H9 (cell line): ENCODE data around the gene REG4. TPM values are rescaled to one million over a fixed set of nuclear protein-coding genes. Genes with fewer than 3 reads are reported as not detected.

Experiments used
- DNase-seq: peaks from one replicate; pipeline ENCODE4 v3.0.0-alpha.2; 2017
- H2AFZ ChIP-seq: one replicate; pipeline ENCODE4 v1.6.1; 2013; ENCODE audit warnings: mild to moderate bottlenecking, low read length, control low read depth, moderate library complexity
- H2AK5ac ChIP-seq: 2 replicates; pipeline ENCODE4 v1.6.1; 2013; ENCODE audit warnings: low read length, control low read depth, mixed read lengths; ENCODE audit not compliant: insufficient read length
- H2BK120ac ChIP-seq: one replicate; pipeline ENCODE4 v1.6.1; 2013; ENCODE audit warnings: low read depth, mild to moderate bottlenecking, low read length, control low read depth, inconsistent platforms; ENCODE audit not compliant: poor library complexity, severe bottlenecking
- H2BK12ac ChIP-seq: 2 replicates; pipeline ENCODE4 v1.6.1; 2013; ENCODE audit warnings: low read length, control low read depth, mixed read lengths, low read depth; ENCODE audit not compliant: insufficient read length
- H2BK15ac ChIP-seq: 2 replicates; pipeline ENCODE4 v1.6.1; 2013; ENCODE audit warnings: low read depth, low read length, control low read depth
- H2BK20ac ChIP-seq: one replicate; pipeline ENCODE4 v1.6.1; 2013; ENCODE audit warnings: low read depth, mild to moderate bottlenecking, low read length, control low read depth, inconsistent platforms; ENCODE audit not compliant: poor library complexity, severe bottlenecking
- H2BK5ac ChIP-seq: 2 replicates; pipeline ENCODE4 v1.6.1; 2013; ENCODE audit warnings: low read length, control low read depth, mixed read lengths; ENCODE audit not compliant: insufficient read length
- H3K14ac ChIP-seq: 2 replicates; pipeline ENCODE4 v1.6.1; 2013; ENCODE audit warnings: low read length, control low read depth; ENCODE audit not compliant: insufficient read depth
- H3K18ac ChIP-seq: 2 replicates; pipeline ENCODE4 v1.6.1; 2013; ENCODE audit warnings: low read depth, mild to moderate bottlenecking, mixed read lengths, low read length, control low read depth; ENCODE audit not compliant: insufficient read length
- H3K23ac ChIP-seq: 2 replicates; pipeline ENCODE4 v1.6.1; 2013; ENCODE audit warnings: low read length, control low read depth, mixed read lengths, low read depth; ENCODE audit not compliant: insufficient read length
- H3K23me2 ChIP-seq: 2 replicates; pipeline ENCODE4 v1.6.1; 2013; ENCODE audit warnings: low read depth, mild to moderate bottlenecking, mixed read lengths, low read length, control low read depth; ENCODE audit not compliant: insufficient read length, poor library complexity, severe bottlenecking
- H3K27ac ChIP-seq: 2 replicates; pipeline ENCODE4 v1.5.1; 2013; ENCODE audit warnings: low read length, control low read depth, mixed read lengths, low read depth; ENCODE audit not compliant: insufficient read length
- H3K27me3 ChIP-seq: 2 replicates; pipeline ENCODE4 v1.6.1; 2013; ENCODE audit warnings: low read length, control low read depth, inconsistent platforms; ENCODE audit not compliant: insufficient read depth
- H3K4ac ChIP-seq: 2 replicates; pipeline ENCODE4 v1.6.1; 2013; ENCODE audit warnings: low read depth, mild to moderate bottlenecking, control low read depth, inconsistent platforms, low read length, moderate library complexity
- H3K4me1 ChIP-seq: 2 replicates; pipeline ENCODE4 v1.6.1; 2013; ENCODE audit warnings: low read length, control low read depth, inconsistent platforms; ENCODE audit not compliant: insufficient read depth
- H3K4me2 ChIP-seq: 2 replicates; pipeline ENCODE4 v1.6.1; 2013; ENCODE audit warnings: low read length, control low read depth, mixed read lengths; ENCODE audit not compliant: insufficient read length, insufficient read depth
- H3K56ac ChIP-seq: 2 replicates; pipeline ENCODE4 v1.6.1; 2013; ENCODE audit warnings: low read depth, mild to moderate bottlenecking, mixed read lengths, low read length, control low read depth; ENCODE audit not compliant: insufficient read length
- H3K79me1 ChIP-seq: 2 replicates; pipeline ENCODE4 v1.6.1; 2013; ENCODE audit warnings: low read depth, mild to moderate bottlenecking, moderate library complexity, low read length, control low read depth, inconsistent platforms; ENCODE audit not compliant: insufficient read depth, poor library complexity, severe bottlenecking
- H3K79me2 ChIP-seq: 2 replicates; pipeline ENCODE4 v1.6.1; 2013; ENCODE audit warnings: low read length, control low read depth, inconsistent platforms; ENCODE audit not compliant: insufficient read depth
- H3K9ac ChIP-seq: 2 replicates; pipeline ENCODE4 v1.6.1; 2013; ENCODE audit warnings: low read length, control low read depth, mixed read lengths; ENCODE audit not compliant: insufficient read length; ENCODE audit errors: extremely low read depth
- H3K9me3 ChIP-seq: one replicate; pipeline ENCODE4 v1.6.1; 2013; ENCODE audit warnings: low read depth, low read length, inconsistent platforms; ENCODE audit not compliant: control insufficient read depth
- H3T11ph ChIP-seq: one replicate; pipeline ENCODE4 v1.6.1; 2013; ENCODE audit warnings: mild to moderate bottlenecking, low read length, control low read depth, inconsistent platforms
- H4K20me1 ChIP-seq: one replicate; pipeline ENCODE4 v1.6.1; 2013; ENCODE audit not compliant: control insufficient read depth, insufficient read length, insufficient read depth
- H4K5ac ChIP-seq: 2 replicates; pipeline ENCODE4 v1.6.1; 2013; ENCODE audit warnings: low read depth, mild to moderate bottlenecking, mixed read lengths, low read length, control low read depth; ENCODE audit not compliant: insufficient read length
- H4K8ac ChIP-seq: replicated peaks from 2 replicates; pipeline ENCODE4 v1.6.1; 2013; ENCODE audit warnings: low read length, control low read depth, mixed read lengths, low read depth; ENCODE audit not compliant: insufficient read length
- H4K91ac ChIP-seq: 2 replicates; pipeline ENCODE4 v1.6.1; 2013; ENCODE audit warnings: low read depth, mild to moderate bottlenecking, moderate library complexity, mixed read lengths, low read length, control low read depth; ENCODE audit not compliant: insufficient read length
- H3K27ac Mint-ChIP-seq, 3 experiments: 2 replicates in 2 of 3; 3 replicates in 1 of 3; pipeline ENCODE4 v1.8.0; 2020 to 2021; ENCODE audit warnings: mixed read lengths in 3 of 3, mild to moderate bottlenecking in 1 of 3, moderate library complexity in 1 of 3
- H3K27me3 Mint-ChIP-seq: 2 replicates; pipeline ENCODE4 v1.8.0; 2021; ENCODE audit warnings: low read depth, mild to moderate bottlenecking, moderate library complexity, mixed read lengths
- H3K36me3 Mint-ChIP-seq, 3 experiments: 2 replicates in 2 of 3; 3 replicates in 1 of 3; pipeline ENCODE4 v1.8.0; 2020 to 2021; ENCODE audit warnings: low read depth in 3 of 3, mixed read lengths in 3 of 3; ENCODE audit not compliant: insufficient read depth in 1 of 3
- H3K4me1 Mint-ChIP-seq, 2 experiments: 2 replicates each; pipeline ENCODE4 v1.8.0; 2020; ENCODE audit warnings: mixed read lengths in 2 of 2
- H3K4me3 Mint-ChIP-seq, 2 experiments: 2 replicates in 1 of 2; 3 replicates in 1 of 2; pipeline ENCODE4 v1.8.0; 2020 to 2021; ENCODE audit warnings: mild to moderate bottlenecking in 2 of 2, mixed read lengths in 2 of 2, moderate library complexity in 1 of 2
- H3K9me3 Mint-ChIP-seq, 2 experiments: 2 replicates in 1 of 2; 3 replicates in 1 of 2; pipeline ENCODE4 v1.8.0; 2020; ENCODE audit warnings: mild to moderate bottlenecking in 2 of 2, mixed read lengths in 2 of 2, moderate library complexity in 1 of 2
- CTCF ChIP-seq: fragments of 200-600 bp; sonication (generic); conservative IDR thresholded peaks from 3 replicates; pipeline ENCODE4 v1.8.0; 2021; ENCODE audit warnings: antibody characterized with exemption, mild to moderate bottlenecking
- WGBS: extraction: QIAGEN DNeasy Blood & Tissue Kit; methylation state at CpG from one replicate; pipeline ENCODE4 v1.1.7; 2013; ENCODE audit warnings: missing lambda C conversion rate, low lambda C conversion rate, mixed read lengths; ENCODE audit not compliant: insufficient read length; ENCODE audit errors: extremely low coverage; 5-methylcytosine and 5-hydroxymethylcytosine counted together
- total RNA-seq: library from RNA; stranded (reverse); gene quantifications from 2 replicates; pipeline ENCODE4 v1.2.1, GENCODE V29; 2021

REG4 gene
- total RNA-seq, 1 experiment from 2014 or later = not detected

- Histone ChIP-seq H2AFZ (no peak overlapping the region), H3K14ac (no peak overlapping the region), H4K91ac (no peak overlapping the region), H3T11ph (no peak overlapping the region), H3K23ac (no peak overlapping the region), H2BK120ac (no peak overlapping the region), H3K4me2 (no peak overlapping the region), H3K23me2 (no peaks in the 10 kb centered on the region), H3K56ac (no peak overlapping the region), H3K4ac (no peak overlapping the region), H2BK20ac (no peak overlapping the region), H3K79me1 (no peaks in the 10 kb centered on the region), H3K27ac (no peak overlapping the region), H2BK15ac (no peak overlapping the region), H3K4me1 (peaks cover 5% of the 10 kb centered on the region; the same call in 1 of the 2 replicates), H3K79me2 (no peaks in the 10 kb centered on the region), H3K18ac (no peak overlapping the region), H3K9me3 (no peaks in the 10 kb centered on the region), H2BK12ac (no peak overlapping the region), H4K8ac (no peak overlapping the region), H4K20me1 (no peaks in the 10 kb centered on the region), H3K9ac (no peak overlapping the region), H3K27me3 (no peaks in the 10 kb centered on the region), H4K5ac (no peak overlapping the region), H2BK5ac (no peak overlapping the region), H2AK5ac (no peak overlapping the region)
- no peaks in the 10 kb centered on the region for H3K36me3 Mint-ChIP-seq
- peaks cover 13 to 16% of the 10 kb centered on the region in 2 experiments for H3K4me1 Mint-ChIP-seq
- no CpG with 5 or more reads among the region's 2 CpGs for WGBS
- no peak overlapping the region for H3K4me3 Mint-ChIP-seq
- DNase-seq = no peak
- no peaks in the 10 kb centered on the region for H3K9me3 Mint-ChIP-seq
- H3K27me3 Mint-ChIP-seq = peaks cover 2% of the 10 kb centered on the region; the same call in 1 of the 2 replicates
- TF ChIP-seq CTCF = no peak
- no peak overlapping the region for H3K27ac Mint-ChIP-seq
These were observed 39.0 kb downstream of the REG4 start for GRCh38 chr1:119772298-119772697.
